PC-9 (cell line): ENCODE measurements around the gene CMTM5. TPM values are rescaled to one million over a fixed set of nuclear protein-coding genes. Genes with fewer than 3 reads are reported as not detected.

Source experiments
- BruUV-seq: library from RNA; stranded (reverse); fragments of 400-500 nt; replicated peaks from 2 replicates; lab custom pipeline; 2021; lab: Mats Ljungman, UMichigan
- CTCF ChIA-PET: fragments of 300-600 bp; sonication (Branson Sonifier 250); formaldehyde crosslinking; loops from one replicate; lab custom pipeline; 2022; ENCODE audit warnings: antibody characterized with exemption; lab: Charles Lee
- POLR2A ChIA-PET: fragments of 300-600 bp; sonication (Branson Sonifier 250); formaldehyde crosslinking; loops from one replicate; lab custom pipeline; 2022; ENCODE audit warnings: antibody characterized with exemption; ENCODE audit not compliant: unreplicated experiment; lab: Charles Lee
- DNase-seq, 2 experiments: peaks; one replicate each; pipeline versions ENCODE4 v3.0.0 to v3.0.0-alpha.2; 2015 to 2022; ENCODE audit warnings: mixed read lengths in 1 of 2
- H2AFZ ChIP-seq: fragments of 200-600 bp; sonication (generic); 2 replicates; pipeline ENCODE4 v1.8.1; 2017; ENCODE audit warnings: antibody characterized with exemption
- H3F3A ChIP-seq: fragments of 200-600 bp; sonication (generic); 2 replicates; pipeline ENCODE4 v1.8.1; 2017; ENCODE audit warnings: antibody characterized with exemption, mild to moderate bottlenecking, low read depth; ENCODE audit not compliant: insufficient read depth
- H3K27ac ChIP-seq: fragments of 200-600 bp; sonication (generic); 2 replicates; pipeline ENCODE4 v1.6.1; 2016; ENCODE audit warnings: mixed run types
- H3K27me3 ChIP-seq: fragments of 200-600 bp; sonication (generic); 2 replicates; pipeline ENCODE4 v1.6.1; 2016; ENCODE audit warnings: low read depth, mixed run types; ENCODE audit not compliant: insufficient read depth
- H3K36me3 ChIP-seq: fragments of 200-600 bp; sonication (generic); 2 replicates; pipeline ENCODE4 v1.6.1; 2016; ENCODE audit warnings: low read depth, mixed run types
- H3K4me1 ChIP-seq: fragments of 200-600 bp; sonication (generic); replicated peaks from 2 replicates; pipeline ENCODE4 v1.6.1; 2016; ENCODE audit warnings: mixed run types; ENCODE audit not compliant: insufficient read depth
- H3K4me2 ChIP-seq: fragments of 200-600 bp; sonication (generic); 2 replicates; pipeline ENCODE4 v1.6.1; 2017; ENCODE audit warnings: mixed run types
- H3K4me3 ChIP-seq: fragments of 200-600 bp; sonication (generic); 2 replicates; pipeline ENCODE4 v1.6.1; 2016; ENCODE audit warnings: mixed run types
- H3K79me2 ChIP-seq: fragments of 200-600 bp; sonication (generic); 2 replicates; pipeline ENCODE4 v1.6.1; 2017; ENCODE audit warnings: low read depth, mixed run types
- H3K9me2 ChIP-seq: fragments of 200-600 bp; sonication (generic); 2 replicates; pipeline ENCODE4 v1.8.1; 2017; ENCODE audit warnings: mild to moderate bottlenecking; ENCODE audit not compliant: insufficient read depth
- H3K9me3 ChIP-seq: fragments of 200-600 bp; sonication (generic); 2 replicates; pipeline ENCODE4 v1.8.1; 2016; ENCODE audit warnings: low read depth; ENCODE audit not compliant: insufficient read depth
- H4K20me1 ChIP-seq: fragments of 200-600 bp; sonication (generic); 2 replicates; pipeline ENCODE4 v1.8.1; 2017; ENCODE audit not compliant: insufficient read depth
- CTCF ChIP-seq: fragments of 200-600 bp; sonication (generic); conservative IDR thresholded peaks from 2 replicates; pipeline ENCODE4 v1.6.1; 2017; ENCODE audit warnings: mixed run types, antibody characterized with exemption, mild to moderate bottlenecking, moderate library complexity
- EZH2 ChIP-seq: fragments of 200-600 bp; sonication (generic); IDR thresholded peaks from 2 replicates; pipeline ENCODE4 v1.8.0; 2017; ENCODE audit warnings: antibody characterized with exemption, low read depth
- intact Hi-C: fragments of 100-400 bp; cut with micrococcal nuclease; formaldehyde crosslinking; loops from one replicate; pipeline ENCODE4 v1.10.0; 2022; ENCODE audit not compliant: unreplicated experiment
- total RNA-seq: library from RNA; stranded (reverse); gene quantifications from 2 replicates; pipeline ENCODE4 v1.2.3, GENCODE V29; 2021

CMTM5 gene
- total RNA-seq, 1 experiment from 2014 or later: not detected

GRCh38 chr14:23360496-23360895 is 16.4 kb upstream of the CMTM5 start:
- Histone ChIP-seq H3K9me3 (no peaks in the 10 kb centered on the region), H3K36me3 (no peaks in the 10 kb centered on the region), H2AFZ (no peak overlapping the region), H3K27ac (no peak overlapping the region), H3K4me3 (no peak overlapping the region), H3K27me3 (peaks cover 74% of the 10 kb centered on the region), H3K9me2 (no peaks in the 10 kb centered on the region), H3K4me1 (no peaks in the 10 kb centered on the region), H3K79me2 (no peaks in the 10 kb centered on the region), H4K20me1 (no peaks in the 10 kb centered on the region), H3F3A (no peaks in the 10 kb centered on the region), H3K4me2 (no peak overlapping the region)
- ChIA-PET CTCF (no interaction called here), POLR2A (no interaction called here)
- intact Hi-C loops: no loop called here
- no TSS peak for BruUV-seq
- TF ChIP-seq EZH2 (no peak), CTCF (no peak)
- no peak for DNase-seq

DNA sequence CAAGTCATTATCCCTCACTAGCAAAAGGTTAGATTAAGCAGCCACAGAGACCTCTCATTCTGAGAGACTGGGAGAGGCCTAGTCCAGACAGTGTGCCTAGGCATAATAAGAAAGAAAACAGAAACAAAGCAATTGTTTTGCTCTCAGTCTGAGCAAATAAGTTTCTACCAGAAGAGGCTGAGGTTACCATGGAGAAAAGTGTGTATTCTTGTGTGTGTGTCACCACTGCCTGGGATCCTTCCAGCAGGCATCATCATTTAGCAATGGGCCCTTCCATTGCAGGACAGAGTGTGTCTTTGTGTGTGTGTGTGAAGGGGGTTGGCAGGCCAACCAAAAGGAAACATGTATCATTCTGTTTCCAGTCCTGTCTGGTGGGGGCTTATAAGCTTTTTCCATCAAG is 15.5 kb upstream of the CMTM5 start:
- no peak overlapping the region for H3K4me3 ChIP-seq
- H3K27me3 ChIP-seq: peaks cover 66% of the 10 kb centered on the region
- no peaks in the 10 kb centered on the region for H3F3A ChIP-seq
- CTCF ChIA-PET: no interaction called here
- H3K9me3 ChIP-seq: no peaks in the 10 kb centered on the region
- POLR2A ChIA-PET: no interaction called here
- no TSS peak for BruUV-seq
- intact Hi-C loops: no loop called here
- no peaks in the 10 kb centered on the region for H4K20me1 ChIP-seq
- H3K36me3 ChIP-seq: no peaks in the 10 kb centered on the region
- no peaks in the 10 kb centered on the region for H3K79me2 ChIP-seq
- H3K9me2 ChIP-seq: no peaks in the 10 kb centered on the region
- H2AFZ ChIP-seq: no peak overlapping the region
- no peak for TF ChIP-seq EZH2
- TF ChIP-seq CTCF: no peak
- no peak overlapping the region for H3K27ac ChIP-seq
- H3K4me1 ChIP-seq: no peaks in the 10 kb centered on the region
- no peak for DNase-seq
- H3K4me2 ChIP-seq: no peak overlapping the region

GRCh38 chr14:23361763-23362162 is 15.1 kb upstream of the CMTM5 start:
- Histone ChIP-seq H3K4me3 (no peak overlapping the region), H3K9me3 (no peaks in the 10 kb centered on the region), H3K79me2 (no peaks in the 10 kb centered on the region), H3K4me2 (no peak overlapping the region), H3K4me1 (no peaks in the 10 kb centered on the region), H3F3A (no peaks in the 10 kb centered on the region), H3K9me2 (no peaks in the 10 kb centered on the region), H3K36me3 (no peaks in the 10 kb centered on the region), H3K27ac (no peak overlapping the region), H2AFZ (no peak overlapping the region), H4K20me1 (no peaks in the 10 kb centered on the region), H3K27me3 (peaks cover 63% of the 10 kb centered on the region)
- CTCF ChIA-PET: no interaction called here
- POLR2A ChIA-PET: no interaction called here
- TF ChIP-seq EZH2 (no peak), CTCF (no peak)
- BruUV-seq: no TSS peak
- intact Hi-C loops: no loop called here
- DNase-seq: no peak
